ENCODE data around the gene TRAPPC3L.
A peak's percentile ranks its signal among the peaks of the same experiment; 100 is the strongest.

The TRAPPC3L gene

GRCh38 chr6:116533233-116533957 is 12.1 kb downstream of the TRAPPC3L start:
- no peak overlapping the region for H3K27ac ChIP-seq (ENCODE audit: low read length)
- no peaks in the 10 kb centered on the region for H3K79me2 ChIP-seq (ENCODE audit: low read length)
- DNase-seq = no peak
- H3K4me3 ChIP-seq (ENCODE audit: low read length) = no peak overlapping the region
- no peaks in the 10 kb centered on the region for H3F3A ChIP-seq (ENCODE audit: insufficient read depth, low read length)
- H3K9ac ChIP-seq (ENCODE audit: low read length) = no peak overlapping the region
- no peaks in the 10 kb centered on the region for H3K36me3 ChIP-seq (replicated peaks; ENCODE audit: insufficient read depth, low read length)
- no peak overlapping the region for H2AFZ ChIP-seq (ENCODE audit: low read length)
- H4K20me1 ChIP-seq (ENCODE audit: insufficient read depth, low read length) = no peaks in the 10 kb centered on the region
- H3K4me1 ChIP-seq (ENCODE audit: low read length) = no peaks in the 10 kb centered on the region
- H3K9me2 ChIP-seq (replicated peaks; ENCODE audit: insufficient read depth, low read length) = no peaks in the 10 kb centered on the region
- no peaks in the 10 kb centered on the region for H3K9me3 ChIP-seq (replicated peaks; ENCODE audit: insufficient read depth, low read length)
- no peak overlapping the region for H3K4me2 ChIP-seq (ENCODE audit: low read depth, low read length)
- no peaks in the 10 kb centered on the region for H3K27me3 ChIP-seq (replicated peaks; ENCODE audit: insufficient read depth, low read length)
- no peak for TF ChIP-seq EZH2 (optimal IDR thresholded peaks at IDR 0.05; ENCODE audit: low read depth, low read length)
- TF ChIP-seq CTCF (IDR thresholded peaks at IDR 0.05; ENCODE audit: low read length) = no peak
- TF ChIP-seq EZH2phosphoT487 (IDR thresholded peaks at IDR 0.05; ENCODE audit: low read length) = no peak

GRCh38 chr6:116531675-116532570 is 13.6 kb downstream of the TRAPPC3L start:
- H3K4me2 ChIP-seq (ENCODE audit: low read depth, low read length) = no peak overlapping the region

GRCh38 chr6:116530436-116530835 is 15.0 kb downstream of the TRAPPC3L start:
- no peak overlapping the region for H3K4me3 ChIP-seq (ENCODE audit: low read length)
- TF ChIP-seq EZH2 (optimal IDR thresholded peaks at IDR 0.05; ENCODE audit: low read depth, low read length) (no peak), CTCF (IDR thresholded peaks at IDR 0.05; ENCODE audit: low read length) (no peak), EZH2phosphoT487 (IDR thresholded peaks at IDR 0.05; ENCODE audit: low read length) (no peak)
- H3K4me2 ChIP-seq (ENCODE audit: low read depth, low read length) = no peak overlapping the region

More at GRCh38 chr6:116531675-116532570, 13.6 kb downstream of the TRAPPC3L start:
- DNase-seq = peak; percentile 61
- Histone ChIP-seq H2AFZ (ENCODE audit: low read length) (no peak overlapping the region), H3K9ac (ENCODE audit: low read length) (no peak overlapping the region), H3K27ac (ENCODE audit: low read length) (no peak overlapping the region), H3K36me3 (replicated peaks; ENCODE audit: insufficient read depth, low read length) (no peaks in the 10 kb centered on the region), H3K4me3 (ENCODE audit: low read length) (no peak overlapping the region), H3K27me3 (replicated peaks; ENCODE audit: insufficient read depth, low read length) (no peaks in the 10 kb centered on the region), H3K79me2 (ENCODE audit: low read length) (no peaks in the 10 kb centered on the region), H3K9me2 (replicated peaks; ENCODE audit: insufficient read depth, low read length) (no peaks in the 10 kb centered on the region), H3K4me1 (ENCODE audit: low read length) (no peaks in the 10 kb centered on the region), H3F3A (ENCODE audit: insufficient read depth, low read length) (no peaks in the 10 kb centered on the region), H4K20me1 (ENCODE audit: insufficient read depth, low read length) (no peaks in the 10 kb centered on the region), H3K9me3 (replicated peaks; ENCODE audit: insufficient read depth, low read length) (no peaks in the 10 kb centered on the region)
- TF ChIP-seq EZH2phosphoT487 (IDR thresholded peaks at IDR 0.05; ENCODE audit: low read length) = no peak
- TF ChIP-seq CTCF (IDR thresholded peaks at IDR 0.05; ENCODE audit: low read length) = peak; percentile 70

More at GRCh38 chr6:116530436-116530835, 15.0 kb downstream of the TRAPPC3L start:
- H3K27ac ChIP-seq (ENCODE audit: low read length) = no peak overlapping the region
- H3F3A ChIP-seq (ENCODE audit: insufficient read depth, low read length) = no peaks in the 10 kb centered on the region
- H3K4me1 ChIP-seq (ENCODE audit: low read length) = no peaks in the 10 kb centered on the region
- H3K36me3 ChIP-seq (replicated peaks; ENCODE audit: insufficient read depth, low read length) = no peaks in the 10 kb centered on the region
- H3K9me3 ChIP-seq (replicated peaks; ENCODE audit: insufficient read depth, low read length) = no peaks in the 10 kb centered on the region
- H3K9me2 ChIP-seq (replicated peaks; ENCODE audit: insufficient read depth, low read length) = no peaks in the 10 kb centered on the region
- no peaks in the 10 kb centered on the region for H3K79me2 ChIP-seq (ENCODE audit: low read length)
- no peaks in the 10 kb centered on the region for H4K20me1 ChIP-seq (ENCODE audit: insufficient read depth, low read length)
- H3K9ac ChIP-seq (ENCODE audit: low read length) = no peak overlapping the region
- H3K27me3 ChIP-seq (replicated peaks; ENCODE audit: insufficient read depth, low read length) = no peaks in the 10 kb centered on the region
- H2AFZ ChIP-seq (ENCODE audit: low read length) = no peak overlapping the region
- DNase-seq = no peak
